ENCODE data around the gene PCNP.
A peak's percentile ranks its signal among the peaks of the same experiment; 100 is the strongest.
"Not testable (repeated sequence)": the region's sequence is repeated elsewhere in the genome, so short reads cannot be mapped to it uniquely, and the experiment has no call there.

PCNP gene

GRCh38 chr3:101635345-101635744 is 61.4 kb downstream of the PCNP start:
- no peak for TF ChIP-seq ZNF274 (IDR thresholded peaks at IDR 0.05; ENCODE audit: low read depth, low read length)
- TF ChIP-seq SUZ12 (IDR thresholded peaks at IDR 0.05; ENCODE audit: extremely low read depth, insufficient read depth, insufficient read length), result no peak
- TF ChIP-seq YY1 (IDR thresholded peaks at IDR 0.05; ENCODE audit: insufficient read depth, insufficient read length), result no peak
- H3K36me3 ChIP-seq (ENCODE audit: insufficient read depth, insufficient read length, low read length), result no peaks in the 10 kb centered on the region
- no peaks in the 10 kb centered on the region for H3K9me3 ChIP-seq (ENCODE audit: insufficient read depth, low read length)
- no peaks in the 10 kb centered on the region for H3K27me3 ChIP-seq (ENCODE audit: insufficient read depth, insufficient read length)
- no peak for DNase-seq (ENCODE audit: low read depth, low spot score)
- H3K4me1 ChIP-seq (ENCODE audit: insufficient read depth, insufficient read length), result peaks cover 4% of the 10 kb centered on the region
- H3K9ac ChIP-seq (ENCODE audit: insufficient read length, low read depth), result no peak overlapping the region
- H3K4me3 ChIP-seq (ENCODE audit: insufficient read length, low read depth), result no peak overlapping the region

- Histone ChIP-seq H3K9ac (ENCODE audit: insufficient read length, low read depth) (no peak overlapping the region), H3K4me3 (ENCODE audit: insufficient read length, low read depth) (no peak overlapping the region), H3K27me3 (ENCODE audit: insufficient read depth, insufficient read length) (no peaks in the 10 kb centered on the region), H3K9me3 (ENCODE audit: insufficient read depth, low read length) (no peaks in the 10 kb centered on the region), H3K36me3 (ENCODE audit: insufficient read depth, insufficient read length, low read length) (no peaks in the 10 kb centered on the region), H3K4me1 (ENCODE audit: insufficient read depth, insufficient read length) (peaks cover 4% of the 10 kb centered on the region)
- TF ChIP-seq SUZ12 (IDR thresholded peaks at IDR 0.05; ENCODE audit: extremely low read depth, insufficient read depth, insufficient read length), result no peak
- no peak for TF ChIP-seq YY1 (IDR thresholded peaks at IDR 0.05; ENCODE audit: insufficient read depth, insufficient read length)
- no peak for TF ChIP-seq ZNF274 (IDR thresholded peaks at IDR 0.05; ENCODE audit: low read depth, low read length)
- peak; percentile 35 for DNase-seq (ENCODE audit: low read depth, low spot score)
These were observed 62.2 kb downstream of the PCNP start for GRCh38 chr3:101635954-101636798.

- H3K36me3 ChIP-seq (ENCODE audit: insufficient read depth, insufficient read length, low read length), result no peaks in the 10 kb centered on the region
- no peak for TF ChIP-seq ZNF274 (IDR thresholded peaks at IDR 0.05; ENCODE audit: low read depth, low read length)
- TF ChIP-seq YY1 (IDR thresholded peaks at IDR 0.05; ENCODE audit: insufficient read depth, insufficient read length), result no peak
- TF ChIP-seq SUZ12 (IDR thresholded peaks at IDR 0.05; ENCODE audit: extremely low read depth, insufficient read depth, insufficient read length), result no peak
- peaks cover 4% of the 10 kb centered on the region for H3K4me1 ChIP-seq (ENCODE audit: insufficient read depth, insufficient read length)
- DNase-seq (ENCODE audit: low read depth, low spot score), result no peak
- H3K9me3 ChIP-seq (ENCODE audit: insufficient read depth, low read length), result no peaks in the 10 kb centered on the region
- H3K9ac ChIP-seq (ENCODE audit: insufficient read length, low read depth), result no peak overlapping the region
- H3K27me3 ChIP-seq (ENCODE audit: insufficient read depth, insufficient read length), result no peaks in the 10 kb centered on the region
- no peak overlapping the region for H3K4me3 ChIP-seq (ENCODE audit: insufficient read length, low read depth)
These were observed 63.5 kb downstream of the PCNP start for GRCh38 chr3:101637451-101637850.

GRCh38 chr3:101638261-101638745 is 64.3 kb downstream of the PCNP start:
- no peaks in the 10 kb centered on the region for H3K27me3 ChIP-seq (ENCODE audit: insufficient read depth, insufficient read length)
- no peak overlapping the region for H3K4me3 ChIP-seq (ENCODE audit: insufficient read length, low read depth)
- H3K9ac ChIP-seq (ENCODE audit: insufficient read length, low read depth), result no peak overlapping the region
- no peaks in the 10 kb centered on the region for H3K9me3 ChIP-seq (ENCODE audit: insufficient read depth, low read length)
- DNase-seq (ENCODE audit: low read depth, low spot score), result no peak
- peaks cover 4% of the 10 kb centered on the region for H3K4me1 ChIP-seq (ENCODE audit: insufficient read depth, insufficient read length)
- TF ChIP-seq ZNF274 (IDR thresholded peaks at IDR 0.05; ENCODE audit: low read depth, low read length), result no peak
- no peak for TF ChIP-seq SUZ12 (IDR thresholded peaks at IDR 0.05; ENCODE audit: extremely low read depth, insufficient read depth, insufficient read length)
- TF ChIP-seq YY1 (IDR thresholded peaks at IDR 0.05; ENCODE audit: insufficient read depth, insufficient read length), result no peak
- H3K36me3 ChIP-seq (ENCODE audit: insufficient read depth, insufficient read length, low read length), result no peaks in the 10 kb centered on the region

- H3K9ac ChIP-seq (ENCODE audit: insufficient read length, low read depth), result no peak overlapping the region
- peaks cover 4% of the 10 kb centered on the region for H3K4me1 ChIP-seq (ENCODE audit: insufficient read depth, insufficient read length)
- no peak for DNase-seq (ENCODE audit: low read depth, low spot score)
- TF ChIP-seq YY1 (IDR thresholded peaks at IDR 0.05; ENCODE audit: insufficient read depth, insufficient read length) (no peak), ZNF274 (IDR thresholded peaks at IDR 0.05; ENCODE audit: low read depth, low read length) (no peak), SUZ12 (IDR thresholded peaks at IDR 0.05; ENCODE audit: extremely low read depth, insufficient read depth, insufficient read length) (no peak)
- H3K4me3 ChIP-seq (ENCODE audit: insufficient read length, low read depth), result no peak overlapping the region
- no peaks in the 10 kb centered on the region for H3K27me3 ChIP-seq (ENCODE audit: insufficient read depth, insufficient read length)
- H3K36me3 ChIP-seq (ENCODE audit: insufficient read depth, insufficient read length, low read length), result no peaks in the 10 kb centered on the region
- H3K9me3 ChIP-seq (ENCODE audit: insufficient read depth, low read length), result no peaks in the 10 kb centered on the region
These were observed 65.4 kb downstream of the PCNP start for GRCh38 chr3:101639280-101639963.

- TF ChIP-seq SUZ12 (IDR thresholded peaks at IDR 0.05; ENCODE audit: extremely low read depth, insufficient read depth, insufficient read length) (no peak), ZNF274 (IDR thresholded peaks at IDR 0.05; ENCODE audit: low read depth, low read length) (no peak), YY1 (IDR thresholded peaks at IDR 0.05; ENCODE audit: insufficient read depth, insufficient read length) (no peak)
- Histone ChIP-seq H3K36me3 (ENCODE audit: insufficient read depth, insufficient read length, low read length) (no peaks in the 10 kb centered on the region), H3K4me3 (ENCODE audit: insufficient read length, low read depth) (no peak overlapping the region), H3K9ac (ENCODE audit: insufficient read length, low read depth) (no peak overlapping the region), H3K9me3 (ENCODE audit: insufficient read depth, low read length) (no peaks in the 10 kb centered on the region), H3K27me3 (ENCODE audit: insufficient read depth, insufficient read length) (no peaks in the 10 kb centered on the region), H3K4me1 (ENCODE audit: insufficient read depth, insufficient read length) (peaks cover 4% of the 10 kb centered on the region)
- DNase-seq (ENCODE audit: low read depth, low spot score), result no peak
These were observed 66.3 kb downstream of the PCNP start for GRCh38 chr3:101640256-101640655.

GRCh38 chr3:101641397-101642115 is 67.6 kb downstream of the PCNP start:
- not testable (repeated sequence) for DNase-seq (ENCODE audit: low read depth, low spot score); H3K9me3 ChIP-seq (ENCODE audit: insufficient read depth, low read length); H3K4me1 ChIP-seq (ENCODE audit: insufficient read depth, insufficient read length); H3K4me3 ChIP-seq (ENCODE audit: insufficient read length, low read depth); H3K9ac ChIP-seq (ENCODE audit: insufficient read length, low read depth); H3K36me3 ChIP-seq (ENCODE audit: insufficient read depth, insufficient read length, low read length); H3K27me3 ChIP-seq (ENCODE audit: insufficient read depth, insufficient read length)
